Right ventricle myocardium inferior (tissue), 1 donor: ENCODE results near the gene MS4A6E. TPM values are rescaled to one million over a fixed set of nuclear protein-coding genes. Genes with fewer than 3 reads are reported as not detected.
A peak's percentile ranks its signal among the peaks of the same experiment; 100 is the strongest.

Experiments
- ATAC-seq: fragments of 200-7000 bp; cut with Tn5 transposase; one replicate; pipeline ENCODE4 v1.9.1; 2020; ENCODE audit warnings: mild to moderate bottlenecking, moderate library complexity
- DNase-seq: peaks from one replicate; pipeline ENCODE4 v3.0.0; 2021; ENCODE audit errors: missing footprints
- intact Hi-C: fragments of 100-400 bp; cut with DNase I; formaldehyde crosslinking; loops from one replicate; pipeline ENCODE4 v1.11.0; 2022
- total RNA-seq: library from RNA; stranded (reverse); fragmentation: NEBNext Ultra II Directional; extraction: Animal tissue kit (Norgen Biotek cat#: 25700); gene quantifications from one replicate; pipeline ENCODE4 v1.2.1, GENCODE V29; 2021
- donor health status: DM: no; HTN: yes; CAD: no; lungs with severe emphysema.

The MS4A6E gene
- total RNA-seq, 1 donor from 2014 or later, result not detected

DNA sequence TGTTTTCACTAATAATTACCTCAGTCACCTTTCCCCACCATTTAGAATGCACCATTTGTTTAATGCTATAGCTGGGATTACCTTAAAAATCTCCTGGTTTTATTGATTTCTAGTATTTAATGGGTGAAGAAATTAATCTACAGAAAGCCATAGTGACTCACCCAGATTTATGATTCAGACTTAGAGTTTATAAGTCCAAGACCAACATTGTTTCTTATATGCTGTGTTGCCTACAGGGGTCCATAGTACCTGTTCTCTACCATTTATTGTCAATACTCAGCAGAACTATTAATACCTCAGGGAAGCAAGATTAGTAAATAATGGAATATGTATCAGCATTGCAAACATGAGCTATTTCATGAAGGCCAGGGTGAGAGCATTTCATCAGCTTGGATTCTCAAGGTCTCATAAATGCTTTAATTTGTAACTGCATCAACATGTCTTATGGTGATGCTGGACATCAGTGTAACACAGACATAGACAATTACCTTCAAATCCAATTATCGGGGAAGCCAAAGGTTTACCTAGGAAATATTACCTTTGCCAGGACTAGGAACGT, 43.3 kb downstream of the MS4A6E start:
- ATAC-seq, result no peak
- intact Hi-C loops, result no loop called here
- DNase-seq, result no peak

GRCh38 chr11:60370811-60371298, 43.8 kb downstream of the MS4A6E start:
- DNase-seq, result no peak
- no peak for ATAC-seq
- intact Hi-C loops, result no loop called here

DNA sequence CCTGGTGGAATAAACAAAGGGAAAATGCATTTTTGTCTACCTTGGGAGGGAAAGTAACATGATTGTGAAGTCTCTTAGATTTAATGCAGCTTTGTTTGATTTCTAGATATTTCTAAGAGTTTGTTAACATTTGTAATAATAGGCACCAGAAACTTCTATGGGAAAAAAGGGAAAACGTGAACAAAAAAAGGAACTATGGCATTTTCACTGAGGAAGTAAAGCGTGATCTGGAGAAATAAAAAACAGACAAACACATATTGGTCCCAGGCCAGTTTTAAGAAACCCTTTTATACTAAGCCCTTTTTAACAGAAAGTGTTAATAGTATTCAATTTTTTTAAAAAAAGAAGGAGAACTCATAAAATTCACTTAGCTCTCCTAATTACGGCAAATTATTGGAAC, 44.3 kb downstream of the MS4A6E start:
- intact Hi-C loops, result no loop called here
- ATAC-seq (no peak), DNase-seq (no peak)

- intact Hi-C loops, result no loop called here
- no peak for ATAC-seq
- DNase-seq, result no peak
Measured at GRCh38 chr11:60371854-60372253, 44.8 kb downstream of the MS4A6E start.

- intact Hi-C loops, result no loop called here
Measured at GRCh38 chr11:60372767-60373166, 45.7 kb downstream of the MS4A6E start.

DNA sequence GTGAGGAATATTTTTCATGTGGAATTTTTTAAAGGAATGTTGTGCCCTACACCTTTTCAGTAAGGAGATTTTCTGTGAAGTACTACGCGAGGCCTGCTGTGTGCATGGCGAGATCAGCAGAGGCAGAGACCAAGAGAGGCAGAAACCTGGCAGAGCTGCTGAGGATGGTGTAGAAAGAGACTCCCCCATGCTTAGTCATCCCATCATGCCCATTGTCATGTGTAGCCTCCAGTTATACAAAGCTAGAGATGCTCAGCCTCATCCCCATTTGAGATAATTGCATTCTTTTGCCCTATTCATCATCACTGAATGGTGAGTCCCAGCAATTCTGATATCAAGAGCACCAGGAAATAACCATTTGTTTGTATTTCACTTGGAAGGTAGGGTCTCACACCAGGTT, 48.3 kb downstream of the MS4A6E start:
- intact Hi-C loops, result no loop called here
- ATAC-seq (no peak), DNase-seq (no peak)

More at GRCh38 chr11:60372767-60373166, 45.7 kb downstream of the MS4A6E start:
- ATAC-seq, result no peak
- DNase-seq, result no peak

GRCh38 chr11:60376601-60377000, 49.5 kb downstream of the MS4A6E start:
- DNase-seq (no peak), ATAC-seq (no peak)
- intact Hi-C loops, result no loop called here

- peak; percentile 83 for DNase-seq
- intact Hi-C loops, result no loop called here
- ATAC-seq, result peak; percentile 65
Measured at GRCh38 chr11:60377401-60378136, 50.5 kb downstream of the MS4A6E start.

- intact Hi-C loops, result no loop called here
- DNase-seq (no peak), ATAC-seq (peak; percentile 76)
Measured at GRCh38 chr11:60378354-60378753, 51.3 kb downstream of the MS4A6E start, which contains the start of gene MS4A7. TSS of gene MS4A7 (plus strand) at chr11:60378532. CDS start at chr11:60383142, 4,610 bp downstream.

DNA sequence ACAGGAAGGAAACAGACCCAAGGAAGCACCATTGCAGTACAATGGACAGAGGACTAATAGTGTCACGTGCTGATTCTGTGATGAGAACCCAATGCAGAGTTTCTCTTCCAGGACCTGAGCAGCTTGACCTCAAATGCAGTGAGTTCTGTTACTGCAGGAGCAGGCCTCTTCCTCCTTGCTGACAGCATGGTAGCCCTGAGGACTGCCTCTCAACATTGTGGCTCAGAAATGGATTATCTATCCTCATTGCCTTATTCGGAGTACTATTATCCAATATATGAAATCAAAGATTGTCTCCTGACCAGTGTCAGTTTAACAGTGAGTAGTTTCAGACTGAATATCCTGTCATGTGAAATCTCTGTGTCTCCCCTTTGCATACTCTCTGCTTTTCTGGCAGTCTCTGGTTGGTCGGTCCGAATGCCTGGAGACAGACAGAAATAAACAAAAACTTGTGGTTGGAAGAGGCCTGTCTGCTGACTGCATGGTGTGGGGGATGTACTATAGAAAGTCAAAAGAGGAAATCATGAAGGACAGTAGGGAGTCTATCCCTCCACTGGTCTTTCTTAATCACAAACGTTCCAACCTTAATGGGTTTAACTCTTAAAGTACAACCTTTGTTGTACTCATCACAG, 62.3 kb downstream of the MS4A6E start:
- ATAC-seq (peak; percentile 76), DNase-seq (no peak)
- intact Hi-C loops, result no loop called here

GRCh38 chr11:60390419-60390818, 63.4 kb downstream of the MS4A6E start:
- DNase-seq (no peak), ATAC-seq (no peak)
- intact Hi-C loops, result no loop called here

Other genes with a start within 250 kb of the MS4A6E start
- 0.95 TPM for gene MS4A2, start 238.6 kb upstream of the MS4A6E start, total RNA-seq
- 64.0 TPM for gene MS4A6A, start 144.2 kb upstream of the MS4A6E start, total RNA-seq
- gene MS4A4E, start 84.1 kb upstream of the MS4A6E start, total RNA-seq, result 1.3 TPM
- 23.8 TPM for gene MS4A4A, start 46.6 kb upstream of the MS4A6E start, total RNA-seq
- gene MS4A7, start 51.3 kb downstream of the MS4A6E start, total RNA-seq, result 14.5 TPM
- 1.0 TPM for gene MS4A14, start 69.2 kb downstream of the MS4A6E start, total RNA-seq
- not detected for gene MS4A5, start 102.3 kb downstream of the MS4A6E start, total RNA-seq
- gene MS4A1, start 128.6 kb downstream of the MS4A6E start, total RNA-seq, result not detected
- not detected for gene MS4A12, start 165.5 kb downstream of the MS4A6E start, total RNA-seq
- not detected for gene MS4A13, start 188.1 kb downstream of the MS4A6E start, total RNA-seq